ENCODE results near the gene TMPRSS11F. TPM values are rescaled to one million over a fixed set of nuclear protein-coding genes. Genes with fewer than 3 reads are reported as not detected.

The TMPRSS11F gene
- total RNA-seq, 1 experiment from 2014 or later: not detected

DNA sequence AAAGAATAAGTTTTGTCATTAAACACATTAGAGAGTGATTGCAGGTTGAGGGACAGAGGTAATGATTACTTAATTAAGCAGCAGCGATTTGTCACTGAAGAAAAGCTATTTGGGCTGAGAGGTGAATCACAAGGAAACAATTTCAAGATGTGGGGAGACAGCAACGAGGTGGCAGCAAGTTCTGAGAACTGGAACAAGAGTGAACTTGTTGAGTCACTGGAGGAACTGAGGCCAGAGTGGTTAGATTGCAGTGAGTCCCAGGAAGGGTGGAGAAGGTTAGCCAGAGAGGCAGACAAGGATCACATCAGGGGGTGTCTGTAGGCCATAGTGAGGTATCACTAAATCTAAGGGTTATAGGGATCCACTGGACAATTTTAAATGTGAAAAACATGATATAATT is 108.5 kb downstream of the TMPRSS11F start:
- H3K27me3 ChIP-seq (ENCODE audit: control insufficient read depth, insufficient read depth, low read length): no peaks in the 10 kb centered on the region
- H3K36me3 ChIP-seq (ENCODE audit: control insufficient read depth, insufficient read depth, low read length): no peaks in the 10 kb centered on the region
- in situ Hi-C loops (cut with HindIII; ENCODE audit: low pct_unique_long_range_greater_than_20kb, low sequenced_read_pairs): no loop called here
- no peak overlapping the region for H3K4me3 ChIP-seq (ENCODE audit: low read depth in 2 of 2, low read length in 2 of 2)
- TF ChIP-seq SIN3A (IDR thresholded peaks at IDR 0.05; ENCODE audit: borderline replicate concordance, insufficient read depth, low read depth, low read length) (no peak), TCF7L2 (IDR thresholded peaks at IDR 0.05; ENCODE audit: low read depth, low read length) (no peak), POLR2AphosphoS5 (IDR thresholded peaks at IDR 0.05; ENCODE audit: low read depth, low read length) (no peak)
- TF ChIP-seq, protein P1, sequence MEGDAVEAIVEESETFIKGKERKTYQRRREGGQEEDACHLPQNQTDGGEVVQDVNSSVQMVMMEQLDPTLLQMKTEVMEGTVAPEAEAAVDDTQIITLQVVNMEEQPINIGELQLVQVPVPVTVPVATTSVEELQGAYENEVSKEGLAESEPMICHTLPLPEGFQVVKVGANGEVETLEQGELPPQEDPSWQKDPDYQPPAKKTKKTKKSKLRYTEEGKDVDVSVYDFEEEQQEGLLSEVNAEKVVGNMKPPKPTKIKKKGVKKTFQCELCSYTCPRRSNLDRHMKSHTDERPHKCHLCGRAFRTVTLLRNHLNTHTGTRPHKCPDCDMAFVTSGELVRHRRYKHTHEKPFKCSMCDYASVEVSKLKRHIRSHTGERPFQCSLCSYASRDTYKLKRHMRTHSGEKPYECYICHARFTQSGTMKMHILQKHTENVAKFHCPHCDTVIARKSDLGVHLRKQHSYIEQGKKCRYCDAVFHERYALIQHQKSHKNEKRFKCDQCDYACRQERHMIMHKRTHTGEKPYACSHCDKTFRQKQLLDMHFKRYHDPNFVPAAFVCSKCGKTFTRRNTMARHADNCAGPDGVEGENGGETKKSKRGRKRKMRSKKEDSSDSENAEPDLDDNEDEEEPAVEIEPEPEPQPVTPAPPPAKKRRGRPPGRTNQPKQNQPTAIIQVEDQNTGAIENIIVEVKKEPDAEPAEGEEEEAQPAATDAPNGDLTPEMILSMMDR (IDR thresholded peaks at IDR 0.05): no peak
- TF ChIP-seq, protein P2, sequence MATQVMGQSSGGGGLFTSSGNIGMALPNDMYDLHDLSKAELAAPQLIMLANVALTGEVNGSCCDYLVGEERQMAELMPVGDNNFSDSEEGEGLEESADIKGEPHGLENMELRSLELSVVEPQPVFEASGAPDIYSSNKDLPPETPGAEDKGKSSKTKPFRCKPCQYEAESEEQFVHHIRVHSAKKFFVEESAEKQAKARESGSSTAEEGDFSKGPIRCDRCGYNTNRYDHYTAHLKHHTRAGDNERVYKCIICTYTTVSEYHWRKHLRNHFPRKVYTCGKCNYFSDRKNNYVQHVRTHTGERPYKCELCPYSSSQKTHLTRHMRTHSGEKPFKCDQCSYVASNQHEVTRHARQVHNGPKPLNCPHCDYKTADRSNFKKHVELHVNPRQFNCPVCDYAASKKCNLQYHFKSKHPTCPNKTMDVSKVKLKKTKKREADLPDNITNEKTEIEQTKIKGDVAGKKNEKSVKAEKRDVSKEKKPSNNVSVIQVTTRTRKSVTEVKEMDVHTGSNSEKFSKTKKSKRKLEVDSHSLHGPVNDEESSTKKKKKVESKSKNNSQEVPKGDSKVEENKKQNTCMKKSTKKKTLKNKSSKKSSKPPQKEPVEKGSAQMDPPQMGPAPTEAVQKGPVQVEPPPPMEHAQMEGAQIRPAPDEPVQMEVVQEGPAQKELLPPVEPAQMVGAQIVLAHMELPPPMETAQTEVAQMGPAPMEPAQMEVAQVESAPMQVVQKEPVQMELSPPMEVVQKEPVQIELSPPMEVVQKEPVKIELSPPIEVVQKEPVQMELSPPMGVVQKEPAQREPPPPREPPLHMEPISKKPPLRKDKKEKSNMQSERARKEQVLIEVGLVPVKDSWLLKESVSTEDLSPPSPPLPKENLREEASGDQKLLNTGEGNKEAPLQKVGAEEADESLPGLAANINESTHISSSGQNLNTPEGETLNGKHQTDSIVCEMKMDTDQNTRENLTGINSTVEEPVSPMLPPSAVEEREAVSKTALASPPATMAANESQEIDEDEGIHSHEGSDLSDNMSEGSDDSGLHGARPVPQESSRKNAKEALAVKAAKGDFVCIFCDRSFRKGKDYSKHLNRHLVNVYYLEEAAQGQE (IDR thresholded peaks at IDR 0.05; ENCODE audit: insufficient read depth in 1 of 2, low read depth in 2 of 2, low read length in 1 of 2): no peak
- H3K9me3 ChIP-seq (ENCODE audit: control insufficient read depth, insufficient read depth, low read depth, low read length): no peaks in the 10 kb centered on the region
- no peak overlapping the region for H3K27ac ChIP-seq (ENCODE audit: low read length)
- ChIA-PET POLR2A (no interaction called here), CTCF (no interaction called here)
- no TSS peak for BruUV-seq (replicated peaks)
- no peak for ATAC-seq
- DNase-seq (ENCODE audit: low read depth, low spot score): no peak
- intact Hi-C loops (cut with micrococcal nuclease; ENCODE audit: unreplicated experiment): no loop called here
- H3K4me1 ChIP-seq (ENCODE audit: control insufficient read depth, insufficient read depth, low read length): no peaks in the 10 kb centered on the region

DNA sequence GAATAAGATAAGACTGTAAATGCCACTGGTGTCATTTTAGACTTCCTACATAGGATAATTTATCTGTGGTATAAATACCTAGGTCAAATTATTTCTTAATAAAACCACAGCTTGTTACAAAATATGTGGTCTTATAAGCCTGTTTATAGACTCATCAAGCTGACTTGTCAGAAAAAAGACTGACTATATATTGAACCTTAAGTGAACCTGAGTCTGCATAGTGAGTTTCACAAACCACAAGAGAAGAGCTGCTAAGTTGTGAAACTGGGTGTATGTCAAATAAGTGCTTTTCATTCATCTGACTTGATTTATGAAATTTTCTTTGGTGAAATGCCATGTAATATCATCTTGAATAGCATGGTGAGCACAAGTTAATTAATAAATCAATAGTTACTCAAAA is 118.0 kb downstream of the TMPRSS11F start:
- no peaks in the 10 kb centered on the region for H3K36me3 ChIP-seq (ENCODE audit: control insufficient read depth, insufficient read depth, low read length)
- POLR2A ChIA-PET: no interaction called here
- H3K9me3 ChIP-seq (ENCODE audit: control insufficient read depth, insufficient read depth, low read depth, low read length): no peaks in the 10 kb centered on the region
- H3K27me3 ChIP-seq (ENCODE audit: control insufficient read depth, insufficient read depth, low read length): no peaks in the 10 kb centered on the region
- intact Hi-C loops (cut with micrococcal nuclease; ENCODE audit: unreplicated experiment) (no loop called here), in situ Hi-C loops (cut with HindIII; ENCODE audit: low pct_unique_long_range_greater_than_20kb, low sequenced_read_pairs) (no loop called here)
- no peak overlapping the region for H3K4me3 ChIP-seq (ENCODE audit: low read depth in 2 of 2, low read length in 2 of 2)
- no peaks in the 10 kb centered on the region for H3K4me1 ChIP-seq (ENCODE audit: control insufficient read depth, insufficient read depth, low read length)
- ATAC-seq (no peak), DNase-seq (ENCODE audit: low read depth, low spot score) (no peak)
- no TSS peak for BruUV-seq (replicated peaks)
- TF ChIP-seq, protein P2 (IDR thresholded peaks at IDR 0.05; ENCODE audit: insufficient read depth in 1 of 2, low read depth in 2 of 2, low read length in 1 of 2): no peak
- TF ChIP-seq POLR2AphosphoS5 (IDR thresholded peaks at IDR 0.05; ENCODE audit: low read depth, low read length): no peak
- no peak for TF ChIP-seq SIN3A (IDR thresholded peaks at IDR 0.05; ENCODE audit: borderline replicate concordance, insufficient read depth, low read depth, low read length)
- TF ChIP-seq TCF7L2 (IDR thresholded peaks at IDR 0.05; ENCODE audit: low read depth, low read length): no peak
- TF ChIP-seq, protein P1 (IDR thresholded peaks at IDR 0.05): no peak
- CTCF ChIA-PET: no interaction called here
- H3K27ac ChIP-seq (ENCODE audit: low read length): no peak overlapping the region

Other genes starting within 250 kb of the TMPRSS11F start
- not detected for gene TMPRSS11D, start 245.9 kb downstream of the TMPRSS11F start, total RNA-seq (2021; ENCODE audit: unreplicated experiment)
- gene TMPRSS11A, start 166.4 kb downstream of the TMPRSS11F start, total RNA-seq (2021; ENCODE audit: unreplicated experiment): not detected
- not detected for gene TMPRSS11B, start 115.8 kb upstream of the TMPRSS11F start, total RNA-seq (2021; ENCODE audit: unreplicated experiment)
- 44.5 TPM for gene YTHDC1, start 220.2 kb upstream of the TMPRSS11F start, total RNA-seq (2021; ENCODE audit: unreplicated experiment)